Measurements from ENCODE around the gene ACY1. TPM values are rescaled to one million over a fixed set of nuclear protein-coding genes. Genes with fewer than 3 reads are reported as not detected.

Gene ACY1
- total RNA-seq, 1 experiment from 2014 or later = 164 TPM

GRCh38 chr3:52006017-52006819 lies 22.9 kb downstream of the ACY1 start:
- intact Hi-C loops (cut with micrococcal nuclease) = loop anchor here (10.0 kb wide), 1 partner anchor 209 kb away; no protein-coding TSS in a partner anchor
- Mint-ChIP-seq H3K9me3 (ENCODE audit: unreplicated experiment) (peaks cover 7% of the 10 kb centered on the region), H3K27ac (ENCODE audit: low read depth, unreplicated experiment) (no peak overlapping the region), H3K36me3 (ENCODE audit: insufficient read depth, unreplicated experiment) (no peaks in the 10 kb centered on the region), H3K4me1 (ENCODE audit: insufficient read depth, unreplicated experiment) (no peaks in the 10 kb centered on the region), H3K4me3 (ENCODE audit: unreplicated experiment) (no peak overlapping the region), H3K27me3 (ENCODE audit: insufficient read depth, unreplicated experiment) (no peaks in the 10 kb centered on the region)
- TF ChIP-seq CTCF (IDR thresholded peaks at IDR 0.05; ENCODE audit: unreplicated experiment) = no peak
- no peak for DNase-seq (ENCODE audit: unreplicated experiment)
- BruUV-seq (replicated peaks) = no TSS peak
- POLR2A ChIA-PET = no interaction called here
- CTCF ChIA-PET = interaction anchor here (0.6 to 8.6 kb wide), 5 partner anchors 45 to 446 kb away, joined by 3 to 230 read pairs (median 71); partner anchors contain the start of gene DUSP7

GRCh38 chr3:52006820-52007133 lies 23.4 kb downstream of the ACY1 start:
- POLR2A ChIA-PET = no interaction called here

GRCh38 chr3:52007291-52007690 lies 24.0 kb downstream of the ACY1 start:
- intact Hi-C loops (cut with micrococcal nuclease) = loop anchor here (10.0 kb wide), 1 partner anchor 208 kb away; no protein-coding TSS in a partner anchor
- no peak for DNase-seq (ENCODE audit: unreplicated experiment)
- no peaks in the 10 kb centered on the region for H3K4me1 Mint-ChIP-seq (ENCODE audit: insufficient read depth, unreplicated experiment)
- H3K27ac Mint-ChIP-seq (ENCODE audit: low read depth, unreplicated experiment) = no peak overlapping the region
- ChIA-PET CTCF (interaction anchor here (0.6 to 8.6 kb wide), 5 partner anchors 44 to 190 kb away, joined by 3 to 71 read pairs (median 7); no protein-coding TSS in a partner anchor), POLR2A (interaction anchor here (0.8 kb wide), 1 partner anchor 47 kb away, joined by 3 read pairs; no protein-coding TSS in a partner anchor)
- no peak for TF ChIP-seq CTCF (IDR thresholded peaks at IDR 0.05; ENCODE audit: unreplicated experiment)
- BruUV-seq (replicated peaks) = no TSS peak
- H3K27me3 Mint-ChIP-seq (ENCODE audit: insufficient read depth, unreplicated experiment) = no peaks in the 10 kb centered on the region
- no peak overlapping the region for H3K4me3 Mint-ChIP-seq (ENCODE audit: unreplicated experiment)
- H3K36me3 Mint-ChIP-seq (ENCODE audit: insufficient read depth, unreplicated experiment) = no peaks in the 10 kb centered on the region
- H3K9me3 Mint-ChIP-seq (ENCODE audit: unreplicated experiment) = peaks cover 7% of the 10 kb centered on the region

More at GRCh38 chr3:52006820-52007133, 23.4 kb downstream of the ACY1 start:
- H3K27me3 Mint-ChIP-seq (ENCODE audit: insufficient read depth, unreplicated experiment) = no peaks in the 10 kb centered on the region
- H3K9me3 Mint-ChIP-seq (ENCODE audit: unreplicated experiment) = peaks cover 7% of the 10 kb centered on the region
- no peak overlapping the region for H3K4me3 Mint-ChIP-seq (ENCODE audit: unreplicated experiment)
- H3K4me1 Mint-ChIP-seq (ENCODE audit: insufficient read depth, unreplicated experiment) = no peaks in the 10 kb centered on the region
- no peaks in the 10 kb centered on the region for H3K36me3 Mint-ChIP-seq (ENCODE audit: insufficient read depth, unreplicated experiment)
- BruUV-seq (replicated peaks) = no TSS peak
- no peak for TF ChIP-seq CTCF (IDR thresholded peaks at IDR 0.05; ENCODE audit: unreplicated experiment)
- H3K27ac Mint-ChIP-seq (ENCODE audit: low read depth, unreplicated experiment) = no peak overlapping the region
- CTCF ChIA-PET = interaction anchor here (0.6 to 8.6 kb wide), 3 partner anchors 45 to 445 kb away, joined by 3 to 71 read pairs (median 7); no protein-coding TSS in a partner anchor
- intact Hi-C loops (cut with micrococcal nuclease) = loop anchor here (10.0 kb wide), 1 partner anchor 208 kb away; no protein-coding TSS in a partner anchor
- DNase-seq (ENCODE audit: unreplicated experiment) = no peak

- H3K9me3 Mint-ChIP-seq (ENCODE audit: unreplicated experiment) = peaks cover 7% of the 10 kb centered on the region
- ChIA-PET POLR2A (no interaction called here), CTCF (interaction anchor here (0.6 to 4.5 kb wide), 2 partner anchors 9 to 812 kb away, joined by 3 to 27 read pairs; no protein-coding TSS in a partner anchor)
- no peaks in the 10 kb centered on the region for H3K36me3 Mint-ChIP-seq (ENCODE audit: insufficient read depth, unreplicated experiment)
- H3K4me1 Mint-ChIP-seq (ENCODE audit: insufficient read depth, unreplicated experiment) = no peaks in the 10 kb centered on the region
- TF ChIP-seq CTCF (IDR thresholded peaks at IDR 0.05; ENCODE audit: unreplicated experiment) = no peak
- H3K27ac Mint-ChIP-seq (ENCODE audit: low read depth, unreplicated experiment) = no peak overlapping the region
- H3K4me3 Mint-ChIP-seq (ENCODE audit: unreplicated experiment) = no peak overlapping the region
- intact Hi-C loops (cut with micrococcal nuclease) = no loop called here
- no peaks in the 10 kb centered on the region for H3K27me3 Mint-ChIP-seq (ENCODE audit: insufficient read depth, unreplicated experiment)
- no peak for DNase-seq (ENCODE audit: unreplicated experiment)
- BruUV-seq (replicated peaks) = no TSS peak
Observed at GRCh38 chr3:52010431-52010830, 27.1 kb downstream of the ACY1 start.

Data from MCF 10A (cell line).